K562 (cell line): ENCODE results near the gene NEMF. TPM values are rescaled to one million over a fixed set of nuclear protein-coding genes. Genes with fewer than 3 reads are reported as not detected.

Experiments used
- ATAC-seq: fragments of 200-7000 bp; cut with Tn5 transposase; 3 replicates; pipeline ENCODE4 v1.9.1; 2020; ENCODE audit warnings: moderate library complexity
- BruUV-seq: library from RNA; stranded (reverse); fragments of 400-500 nt; replicated peaks from 2 replicates; lab custom pipeline; 2021; lab: Mats Ljungman, UMichigan
- CTCF ChIA-PET: fragments of 300-600 bp; formaldehyde crosslinking; extraction: SDS; loops from one replicate; lab custom pipeline; 2021; ENCODE audit warnings: low intra/inter-chr PET ratio; lab: Yijun Ruan, JAX
- POLR2A ChIA-PET: fragments of 300-600, 350-650 bp; sonication (Branson Sonifier 250); formaldehyde crosslinking; extraction: SDS; loops from one replicate; lab custom pipeline; 2021; ENCODE audit warnings: antibody characterized with exemption, inconsistent platforms; lab: Yijun Ruan, JAX
- DNase-seq, 4 experiments: peaks; one replicate each; pipeline versions ENCODE4 v3.0.0 to v3.0.0-alpha.2; 2011 to 2018; ENCODE audit warnings: low spot score in 3 of 4, mixed read lengths in 3 of 4; ENCODE audit errors: extremely low read depth in 1 of 4
- FAIRE-seq: peaks from 2 replicates; lab custom pipeline; 2011; peaks lifted over from hg19 to GRCh38; lab: Jason Lieb, UNC
- H2AFZ ChIP-seq: 2 replicates; pipeline ENCODE4 v1.6.0; 2011; ENCODE audit warnings: low read depth, low read length, control low read depth, inconsistent platforms
- H3K27ac ChIP-seq: fragments of 200-600 bp; 3 replicates; pipeline ENCODE4 v1.8.0; 2011; ENCODE audit warnings: low read depth, mild to moderate bottlenecking, control low read depth, inconsistent platforms, low read length, moderate library complexity, mixed read lengths; ENCODE audit errors: extremely low read depth
- H3K27me3 ChIP-seq, 2 experiments: fragments of 300-600 bp in 1 of 2; 2 replicates in 1 of 2; 3 replicates in 1 of 2; pipeline versions ENCODE4 v1.6.0 to v1.8.0; 2011; ENCODE audit warnings: inconsistent platforms in 2 of 2, low read length in 2 of 2, mild to moderate bottlenecking in 1 of 2, mixed read lengths in 1 of 2, moderate library complexity in 1 of 2; ENCODE audit not compliant: control insufficient read depth in 2 of 2, insufficient read depth in 2 of 2
- H3K36me3 ChIP-seq: fragments of 300-600 bp; 3 replicates; pipeline ENCODE4 v1.8.0; 2011; ENCODE audit warnings: mild to moderate bottlenecking, low read length, inconsistent platforms; ENCODE audit not compliant: control insufficient read depth, insufficient read depth
- H3K4me1 ChIP-seq, 2 experiments: fragments of 200-600 bp in 1 of 2; replicated peaks in 1 of 2; 2 replicates in 1 of 2; 3 replicates in 1 of 2; pipeline versions ENCODE4 v1.5.1 to v1.8.0; 2011; ENCODE audit warnings: inconsistent platforms in 2 of 2, low read length in 2 of 2, mild to moderate bottlenecking in 1 of 2, mixed read lengths in 1 of 2, moderate library complexity in 1 of 2; ENCODE audit not compliant: control insufficient read depth in 2 of 2, insufficient read depth in 2 of 2
- H3K4me2 ChIP-seq: 2 replicates; pipeline ENCODE4 v1.6.1; 2011; ENCODE audit warnings: low read length, control low read depth, inconsistent platforms, mixed read lengths; ENCODE audit not compliant: insufficient read depth
- H3K4me3 ChIP-seq: fragments of 200-600 bp; sonication (generic), shearing (Covaris generic); 2 replicates; pipeline ENCODE4 v1.5.1; 2016; ENCODE audit warnings: control low read depth, inconsistent platforms
- H3K79me2 ChIP-seq: fragments of 200-600 bp; 3 replicates; pipeline ENCODE4 v1.8.0; 2011; ENCODE audit warnings: low read length, inconsistent platforms; ENCODE audit not compliant: control insufficient read depth, insufficient read depth
- H3K9ac ChIP-seq, 2 experiments: 2 replicates each; pipeline versions ENCODE4 v1.6.0 to v1.6.1; 2011; ENCODE audit warnings: low read depth in 2 of 2, low read length in 2 of 2, control low read depth in 1 of 2, inconsistent platforms in 1 of 2, mild to moderate bottlenecking in 1 of 2, mixed read lengths in 1 of 2; ENCODE audit not compliant: insufficient read depth in 1 of 2
- H3K9me1 ChIP-seq: one replicate; pipeline ENCODE4 v1.6.0; 2011; ENCODE audit warnings: inconsistent platforms, mild to moderate bottlenecking, low read length, moderate library complexity; ENCODE audit not compliant: control insufficient read depth, insufficient read depth
- H3K9me3 ChIP-seq: replicated peaks from 2 replicates; pipeline ENCODE4 v1.5.1; 2011; ENCODE audit warnings: low read depth, low read length, inconsistent platforms; ENCODE audit not compliant: control insufficient read depth, insufficient read depth
- H4K20me1 ChIP-seq: replicated peaks from 2 replicates; pipeline ENCODE4 v1.6.1; 2011; ENCODE audit warnings: low read length, inconsistent platforms, mixed read lengths; ENCODE audit not compliant: control insufficient read depth, insufficient read depth
- C11orf30 ChIP-seq: fragments of 450-650 bp; IDR thresholded peaks from 2 replicates; pipeline ENCODE4 v1.6.1; 2016; ENCODE audit warnings: low read depth, mild to moderate bottlenecking
- CBX1 ChIP-seq: sonication (generic); IDR thresholded peaks from 2 replicates; pipeline ENCODE4 v1.6.1; 2016; ENCODE audit warnings: antibody characterized with exemption, low read depth, mild to moderate bottlenecking
- CHD2 ChIP-seq: IDR thresholded peaks from 2 replicates; pipeline ENCODE4 v1.6.1; 2011; ENCODE audit warnings: low read depth, low read length
- DNMT1 ChIP-seq: fragments of 450-650 bp; IDR thresholded peaks from 2 replicates; pipeline ENCODE4 v1.6.1; 2016; ENCODE audit warnings: antibody characterized with exemption, mild to moderate bottlenecking
- EHMT2 ChIP-seq: fragments of 450-650 bp; IDR thresholded peaks from 2 replicates; pipeline ENCODE4 v1.6.1; 2018; ENCODE audit warnings: antibody characterized with exemption
- GABPB1 ChIP-seq: sonication (generic); formaldehyde crosslinking; IDR thresholded peaks from 2 replicates; pipeline ENCODE4 v1.8.0; 2022; ENCODE audit warnings: mild to moderate bottlenecking, missing genetic modification reagents
- HCFC1 ChIP-seq: IDR thresholded peaks from 2 replicates; pipeline ENCODE4 v1.6.1; 2012; ENCODE audit warnings: low read depth, low read length, improper control_type of control experiment
- MAZ ChIP-seq, 2 experiments: fragments of 450-650 bp in 1 of 2; sonication (generic) in 1 of 2; formaldehyde crosslinking; IDR thresholded peaks in 1 of 2; conservative IDR thresholded peaks in 1 of 2; 2 replicates each; pipeline versions ENCODE4 v1.4.0 to v1.5.0; 2020; ENCODE audit warnings: mild to moderate bottlenecking in 1 of 2, missing genetic modification reagents in 1 of 2
- NFIX ChIP-seq: fragments of 250-450 bp; sonication (Bioruptor Pico); IDR thresholded peaks from 2 replicates; pipeline ENCODE4 v1.4.0; 2020; ENCODE audit warnings: low read depth, mild to moderate bottlenecking, moderate library complexity
- NONO ChIP-seq, 2 experiments: fragments of 200-400 bp in 1 of 2; fragments of 450-650 bp in 1 of 2; formaldehyde crosslinking in 1 of 2; IDR thresholded peaks; 2 replicates each; pipeline ENCODE4 v1.6.1; 2017; ENCODE audit warnings: low read depth in 2 of 2, mild to moderate bottlenecking in 2 of 2, moderate library complexity in 2 of 2, low read length in 1 of 2
- NR2F6 ChIP-seq: fragments of 450-650 bp; formaldehyde crosslinking; IDR thresholded peaks from 2 replicates; pipeline ENCODE4 v1.4.0; 2020; ENCODE audit warnings: mild to moderate bottlenecking
- RBM25 ChIP-seq: fragments of 200-400 bp; formaldehyde crosslinking; IDR thresholded peaks from 2 replicates; pipeline ENCODE4 v1.6.1; 2018; ENCODE audit warnings: low read length, low read depth, moderate library complexity; ENCODE audit not compliant: severe bottlenecking
- SNIP1 ChIP-seq: fragments of 450-650 bp; IDR thresholded peaks from 2 replicates; pipeline ENCODE4 v1.7.1; 2017; ENCODE audit warnings: low read depth, mild to moderate bottlenecking
- SP1 ChIP-seq: sonication (generic); formaldehyde crosslinking; IDR thresholded peaks from 2 replicates; pipeline ENCODE4 v1.8.1; 2022; ENCODE audit warnings: mild to moderate bottlenecking, missing genetic modification reagents
- TAF1 ChIP-seq: IDR thresholded peaks from 2 replicates; pipeline ENCODE4 v1.6.1; 2011; ENCODE audit warnings: mild to moderate bottlenecking, low read length, moderate library complexity; ENCODE audit not compliant: insufficient read depth, control insufficient read depth, severe bottlenecking; ENCODE audit errors: extremely low read depth
- ZNF507 ChIP-seq: conservative IDR thresholded peaks from 2 replicates; pipeline ENCODE4 v1.6.1; 2017; ENCODE audit warnings: missing genetic modification characterization, missing compliant biosample characterization
- WGBS: fragments of 100-300 bp; shearing (Covaris generic); methylation state at CpG from one replicate; pipeline ENCODE4 v1.1.6; 2016; ENCODE audit warnings: low coverage, mixed read lengths; ENCODE audit not compliant: insufficient coverage; ENCODE audit errors: missing lambda C conversion rate; 5-methylcytosine and 5-hydroxymethylcytosine counted together
- in situ Hi-C: fragments of 300-500 bp; cut with MboI; formaldehyde crosslinking; loops from 4 replicates; pipeline ENCODE4 v1.15.0; 2018; ENCODE audit warnings: inconsistent platforms, mixed read lengths
- intact Hi-C: fragments of 100-400 bp; cut with micrococcal nuclease; formaldehyde crosslinking; loops from 2 replicates; pipeline ENCODE4 v1.14.2; 2022
- polyA plus RNA-seq, 8 experiments: library from polyadenylated mRNA; depleted of rRNA in 4 of 8; stranded (reverse) in 5 of 8; unstranded in 3 of 8; fragments of >200 nt; fragmentation: Nextera tagmentation in 2 of 8; fragmentation: Illumina TruSeq in 1 of 8; extraction: Ambion mirVana in 2 of 8; extraction: Trizol in 1 of 8; gene quantifications; 2 replicates each; pipeline versions ENCODE4 v1.2.1 to v1.2.3, GENCODE V29; 2011 to 2014; ENCODE audit warnings: inconsistent platforms in 1 of 8, missing spikeins in 1 of 8
- total RNA-seq, 7 experiments: library from RNA; depleted of rRNA in 6 of 7; stranded (reverse); fragments of >200 nt in 6 of 7; fragmentation: Illumina TruSeq in 2 of 7; extraction: Trizol in 2 of 7; gene quantifications; 2 replicates each; pipeline versions ENCODE4 v1.2.1 to v1.2.3, GENCODE V29; 2011 to 2021; ENCODE audit warnings: low replicate concordance in 1 of 7
- TF ChIP-seq, protein P1 (sequence below): IDR thresholded peaks from 2 replicates; pipeline ENCODE4 v1.6.1; 2011; ENCODE audit warnings: borderline replicate concordance, low read depth, mild to moderate bottlenecking, moderate library complexity, low read length; ENCODE audit not compliant: insufficient read depth, poor library complexity, severe bottlenecking
- TF ChIP-seq, protein P2 (sequence below): fragments of 450-650 bp; formaldehyde crosslinking; IDR thresholded peaks from 2 replicates; pipeline ENCODE4 v1.4.0; 2020; ENCODE audit warnings: mild to moderate bottlenecking, mixed read lengths
- TF ChIP-seq, protein P3 (sequence below): sonication (generic); formaldehyde crosslinking; IDR thresholded peaks from 2 replicates; pipeline ENCODE4 v1.8.1; 2022; ENCODE audit warnings: missing genetic modification reagents

Gene NEMF
- total and polyA plus RNA-seq, 9 of the 15 experiments (the other 6 are each of a cell fraction or from before 2014, with no cell fraction given), result 38.8 to 94.4 (median 61.0) TPM

DNA sequence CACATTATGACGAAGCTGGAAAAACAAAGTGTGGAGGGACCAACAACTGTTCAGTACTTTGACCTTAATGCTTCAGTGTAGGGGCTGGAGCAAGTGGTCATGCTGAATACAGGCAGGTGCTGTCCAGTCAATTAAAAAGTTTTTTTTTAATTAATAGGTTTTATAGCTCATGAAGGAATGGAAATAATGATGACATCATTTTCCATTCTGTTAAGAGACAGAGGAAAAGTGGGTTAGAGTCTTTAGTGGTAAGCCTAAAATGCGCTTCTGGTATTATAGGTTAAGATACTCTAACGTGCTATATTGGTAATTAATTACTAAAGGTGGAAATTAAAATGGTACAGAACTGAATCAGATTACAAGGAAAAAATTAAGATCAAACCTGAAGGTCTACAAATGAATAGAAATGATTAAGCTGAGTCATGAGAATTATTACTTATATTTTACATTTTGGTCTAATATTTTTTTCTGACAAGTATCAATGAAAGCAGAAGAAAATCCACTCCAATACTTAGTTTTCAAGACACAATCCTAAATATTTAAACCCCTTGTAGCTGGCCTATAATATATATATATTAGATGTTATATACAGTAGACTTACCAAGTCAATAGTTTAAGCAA lies 69.1 kb downstream of the NEMF start:
- Histone ChIP-seq H3K79me2 (no peaks in the 10 kb centered on the region), H3K9me3 (no peaks in the 10 kb centered on the region), H3K9me1 (no peaks in the 10 kb centered on the region), H4K20me1 (no peaks in the 10 kb centered on the region), H3K4me2 (no peak overlapping the region), H3K36me3 (peaks cover 93% of the 10 kb centered on the region), H2AFZ (no peak overlapping the region), H3K9ac (no peak overlapping the region), H3K4me3 (no peak overlapping the region), H3K4me1 (no peaks in the 10 kb centered on the region), H3K27ac (no peak overlapping the region), H3K27me3 (no peaks in the 10 kb centered on the region)
- DNase-seq, result no peak
- no peak for ATAC-seq
- in situ Hi-C loops, result no loop called here
- CTCF ChIA-PET, result no interaction called here
- POLR2A ChIA-PET, result interaction anchor here (4.8 kb wide), 1 partner anchor 14 kb away, joined by 31 read pairs; the partner anchor contains the start of gene KLHDC2
- FAIRE-seq, result no peak
- intact Hi-C loops, result no loop called here
- WGBS, result 96% methylated on average over 3 of the region's 3 CpGs
- no TSS peak for BruUV-seq
- peak; percentile 64; the same call in 1 of the 2 replicates for TF ChIP-seq C11orf30
- no peak for TF ChIP-seq SNIP1
- TF ChIP-seq NFIX (CRISPR knock-in tag), result no peak
- TF ChIP-seq, protein P1, sequence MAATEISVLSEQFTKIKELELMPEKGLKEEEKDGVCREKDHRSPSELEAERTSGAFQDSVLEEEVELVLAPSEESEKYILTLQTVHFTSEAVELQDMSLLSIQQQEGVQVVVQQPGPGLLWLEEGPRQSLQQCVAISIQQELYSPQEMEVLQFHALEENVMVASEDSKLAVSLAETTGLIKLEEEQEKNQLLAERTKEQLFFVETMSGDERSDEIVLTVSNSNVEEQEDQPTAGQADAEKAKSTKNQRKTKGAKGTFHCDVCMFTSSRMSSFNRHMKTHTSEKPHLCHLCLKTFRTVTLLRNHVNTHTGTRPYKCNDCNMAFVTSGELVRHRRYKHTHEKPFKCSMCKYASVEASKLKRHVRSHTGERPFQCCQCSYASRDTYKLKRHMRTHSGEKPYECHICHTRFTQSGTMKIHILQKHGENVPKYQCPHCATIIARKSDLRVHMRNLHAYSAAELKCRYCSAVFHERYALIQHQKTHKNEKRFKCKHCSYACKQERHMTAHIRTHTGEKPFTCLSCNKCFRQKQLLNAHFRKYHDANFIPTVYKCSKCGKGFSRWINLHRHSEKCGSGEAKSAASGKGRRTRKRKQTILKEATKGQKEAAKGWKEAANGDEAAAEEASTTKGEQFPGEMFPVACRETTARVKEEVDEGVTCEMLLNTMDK, result no peak
- TF ChIP-seq RBM25, result no peak
- TF ChIP-seq, protein P2, sequence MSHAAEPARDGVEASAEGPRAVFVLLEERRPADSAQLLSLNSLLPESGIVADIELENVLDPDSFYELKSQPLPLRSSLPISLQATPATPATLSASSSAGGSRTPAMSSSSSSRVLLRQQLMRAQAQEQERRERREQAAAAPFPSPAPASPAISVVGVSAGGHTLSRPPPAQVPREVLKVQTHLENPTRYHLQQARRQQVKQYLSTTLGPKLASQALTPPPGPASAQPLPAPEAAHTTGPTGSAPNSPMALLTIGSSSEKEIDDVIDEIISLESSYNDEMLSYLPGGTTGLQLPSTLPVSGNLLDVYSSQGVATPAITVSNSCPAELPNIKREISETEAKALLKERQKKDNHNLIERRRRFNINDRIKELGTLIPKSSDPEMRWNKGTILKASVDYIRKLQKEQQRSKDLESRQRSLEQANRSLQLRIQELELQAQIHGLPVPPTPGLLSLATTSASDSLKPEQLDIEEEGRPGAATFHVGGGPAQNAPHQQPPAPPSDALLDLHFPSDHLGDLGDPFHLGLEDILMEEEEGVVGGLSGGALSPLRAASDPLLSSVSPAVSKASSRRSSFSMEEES (CRISPR knock-in tag), result no peak
- no peak for TF ChIP-seq TAF1
- no peak for TF ChIP-seq DNMT1
- TF ChIP-seq HCFC1, result no peak
- no peak for TF ChIP-seq CBX1
- no peak for TF ChIP-seq CHD2
- TF ChIP-seq GABPB1 (CRISPR knock-in tag), result no peak
- no peak for TF ChIP-seq SP1 (CRISPR knock-in tag)
- TF ChIP-seq, protein P3, sequence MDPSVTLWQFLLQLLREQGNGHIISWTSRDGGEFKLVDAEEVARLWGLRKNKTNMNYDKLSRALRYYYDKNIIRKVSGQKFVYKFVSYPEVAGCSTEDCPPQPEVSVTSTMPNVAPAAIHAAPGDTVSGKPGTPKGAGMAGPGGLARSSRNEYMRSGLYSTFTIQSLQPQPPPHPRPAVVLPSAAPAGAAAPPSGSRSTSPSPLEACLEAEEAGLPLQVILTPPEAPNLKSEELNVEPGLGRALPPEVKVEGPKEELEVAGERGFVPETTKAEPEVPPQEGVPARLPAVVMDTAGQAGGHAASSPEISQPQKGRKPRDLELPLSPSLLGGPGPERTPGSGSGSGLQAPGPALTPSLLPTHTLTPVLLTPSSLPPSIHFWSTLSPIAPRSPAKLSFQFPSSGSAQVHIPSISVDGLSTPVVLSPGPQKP (CRISPR knock-in tag), result no peak
- no peak for TF ChIP-seq ZNF507
- TF ChIP-seq MAZ (CRISPR knock-in tag; conservative IDR thresholded peaks at IDR 0.05 in 1 of 2, IDR thresholded peaks at IDR 0.05 in 1 of 2), result no peak
- TF ChIP-seq EHMT2, result no peak
- no peak for TF ChIP-seq NONO (IDR thresholded peaks at IDR 0.05; ENCODE audit: low read depth in 2 of 2, low read length in 1 of 2)
- no peak for TF ChIP-seq NR2F6 (CRISPR knock-in tag)
